Erythroblast (primary cell): ENCODE data around the gene PDF.

Source experiments
- GATA1 ChIP-seq: IDR thresholded peaks from 2 replicates; pipeline ENCODE4 v1.6.1; 2011; ENCODE audit warnings: low read depth, mild to moderate bottlenecking, control low read depth, low read length, moderate library complexity
- POLR2A ChIP-seq: IDR thresholded peaks from 2 replicates; pipeline ENCODE4 v1.6.1; 2011; ENCODE audit warnings: mild to moderate bottlenecking, low read length

- TF ChIP-seq POLR2A, result no peak
- TF ChIP-seq GATA1, result no peak
Observed at GRCh38 chr16:69302301-69302700, 28.1 kb downstream of the PDF start.
